HCT116 (cell line): ENCODE results near the gene CPSF4L. TPM values are rescaled to one million over a fixed set of nuclear protein-coding genes. Genes with fewer than 3 reads are reported as not detected.
"Not testable (repeated sequence)": the region's sequence is repeated elsewhere in the genome, so short reads cannot be mapped to it uniquely, and the experiment has no call there.

Experiments
- ATAC-seq: fragments of 200-7000 bp; cut with Tn5 transposase; 2 replicates; pipeline ENCODE4 v1.9.1; 2020; ENCODE audit warnings: mild to moderate bottlenecking, moderate library complexity
- BruUV-seq: library from RNA; stranded (reverse); fragments of 400-500 nt; replicated peaks from 2 replicates; lab custom pipeline; 2021; lab: Mats Ljungman, UMichigan
- CTCF ChIA-PET: fragments of 300-600 bp; sonication (Branson Sonifier 250); formaldehyde crosslinking; loops from one replicate; lab custom pipeline; 2021; ENCODE audit warnings: antibody characterized with exemption; lab: Charles Lee
- POLR2A ChIA-PET: fragments of 300-600, 350-600 bp; sonication (Branson Sonifier 250); formaldehyde crosslinking; loops from one replicate; lab custom pipeline; 2021; ENCODE audit warnings: antibody characterized with exemption; lab: Charles Lee
- RAD21 ChIA-PET, 2 experiments: fragments of 300-600 bp; sonication (Branson Sonifier 250); formaldehyde crosslinking; loops; one replicate each; lab custom pipeline; 2023; ENCODE audit warnings: low total read pairs in 2 of 2; ENCODE audit not compliant: uncharacterized antibody in 2 of 2, unreplicated experiment in 2 of 2, low non-redundant PET in 1 of 2; lab: Charles Lee
- DNase-seq: peaks from one replicate; pipeline ENCODE4 v3.0.0-alpha.2; 2010; ENCODE audit warnings: low read depth, low spot score
- H2AFZ ChIP-seq: fragments of 200-600 bp; shearing (Covaris generic), sonication (generic); 2 replicates; pipeline ENCODE4 v1.6.1; 2017; ENCODE audit warnings: low read depth, mixed run types, mixed read lengths, antibody characterized with exemption, low read length; ENCODE audit not compliant: poor library complexity, severe bottlenecking
- H3K27ac ChIP-seq: 2 replicates; pipeline ENCODE4 v1.5.1; 2012; ENCODE audit warnings: low read depth, low read length
- H3K27me3 ChIP-seq: fragments of 200-600 bp; sonication (generic); 2 replicates; pipeline ENCODE4 v1.6.1; 2016; ENCODE audit warnings: mixed run types, low read length, mixed read lengths; ENCODE audit not compliant: insufficient read depth
- H3K36me3 ChIP-seq, 2 experiments: fragments of 200-500 bp in 1 of 2; fragments of 200-600 bp in 1 of 2; sonication (Bioruptor generic) in 1 of 2; sonication (generic) in 1 of 2; 2 replicates each; pipeline versions ENCODE4 v1.5.1 to v1.6.1; 2014 to 2016; ENCODE audit warnings: low read length in 2 of 2, inconsistent platforms in 1 of 2, mixed read lengths in 1 of 2, mixed run types in 1 of 2; ENCODE audit not compliant: insufficient read depth in 2 of 2, control insufficient read depth in 1 of 2
- H3K4me1 ChIP-seq, 2 experiments: fragments of 200-600 bp in 1 of 2; sonication (generic) in 1 of 2; 2 replicates each; pipeline versions ENCODE4 v1.5.1 to v1.6.1; 2012 to 2017; ENCODE audit warnings: low read length in 2 of 2, inconsistent platforms in 1 of 2, mild to moderate bottlenecking in 1 of 2, mixed read lengths in 1 of 2, mixed run types in 1 of 2, moderate library complexity in 1 of 2; ENCODE audit not compliant: insufficient read depth in 2 of 2, control insufficient read depth in 1 of 2
- H3K4me2 ChIP-seq: fragments of 200-600 bp; sonication (generic); 2 replicates; pipeline ENCODE4 v1.6.1; 2017; ENCODE audit warnings: mixed run types, low read length, mixed read lengths
- H3K4me3 ChIP-seq, 2 experiments: fragments of 200-600 bp in 1 of 2; sonication (generic) in 1 of 2; replicated peaks in 1 of 2; 2 replicates each; pipeline ENCODE4 v1.5.1; 2011 to 2016; ENCODE audit warnings: low read length in 2 of 2, control low read depth in 1 of 2, low read depth in 1 of 2, mild to moderate bottlenecking in 1 of 2, mixed read lengths in 1 of 2, mixed run types in 1 of 2
- H3K79me2 ChIP-seq: fragments of 200-600 bp; sonication (generic); 2 replicates; pipeline ENCODE4 v1.6.1; 2017; ENCODE audit warnings: mild to moderate bottlenecking, mixed run types, low read length, moderate library complexity, mixed read lengths; ENCODE audit not compliant: insufficient read depth
- H3K9ac ChIP-seq: fragments of 200-600 bp; sonication (generic); 2 replicates; pipeline ENCODE4 v1.6.1; 2016; ENCODE audit warnings: low read length, mixed read lengths
- H3K9me2 ChIP-seq: fragments of 200-600 bp; sonication (generic), shearing (Covaris generic); 2 replicates; pipeline ENCODE4 v1.6.1; 2017; ENCODE audit warnings: mixed run types, mild to moderate bottlenecking, moderate library complexity; ENCODE audit not compliant: insufficient read depth
- H3K9me3 ChIP-seq, 2 experiments: fragments of 200-500 bp in 1 of 2; fragments of 200-600 bp in 1 of 2; sonication (Bioruptor generic) in 1 of 2; sonication (generic) in 1 of 2; 2 replicates each; pipeline ENCODE4 v1.6.1; 2014 to 2017; ENCODE audit warnings: low read length in 2 of 2, mixed read lengths in 2 of 2, inconsistent platforms in 1 of 2, low read depth in 1 of 2, mild to moderate bottlenecking in 1 of 2, mixed run types in 1 of 2, moderate library complexity in 1 of 2; ENCODE audit not compliant: control insufficient read depth in 1 of 2, insufficient read depth in 1 of 2
- H4K20me1 ChIP-seq: fragments of 200-600 bp; sonication (generic), shearing (Covaris generic); 2 replicates; pipeline ENCODE4 v1.6.1; 2017; ENCODE audit warnings: mixed run types, mild to moderate bottlenecking, moderate library complexity; ENCODE audit not compliant: insufficient read depth
- ATF3 ChIP-seq: IDR thresholded peaks from 2 replicates; pipeline ENCODE4 v1.6.1; 2012
- CEBPB ChIP-seq: IDR thresholded peaks from 2 replicates; pipeline ENCODE4 v1.6.1; 2012; ENCODE audit warnings: low read depth
- ELF1 ChIP-seq: IDR thresholded peaks from 2 replicates; pipeline ENCODE4 v1.6.1; 2012; ENCODE audit warnings: low read depth, borderline replicate concordance
- EZH2phosphoT487 ChIP-seq: fragments of 200-600 bp; IDR thresholded peaks from 2 replicates; pipeline ENCODE4 v1.6.1; 2018; ENCODE audit warnings: antibody characterized with exemption, borderline replicate concordance
- JUND ChIP-seq: IDR thresholded peaks from 2 replicates; pipeline ENCODE4 v1.6.1; 2012
- POLR2A ChIP-seq: IDR thresholded peaks from 2 replicates; pipeline ENCODE4 v1.7.0; 2011; ENCODE audit warnings: borderline replicate concordance; ENCODE audit not compliant: insufficient read depth, insufficient read length; ENCODE audit errors: extremely low read depth
- POLR2AphosphoS5 ChIP-seq: IDR thresholded peaks from 2 replicates; pipeline ENCODE4 v1.6.1; 2011; ENCODE audit warnings: mild to moderate bottlenecking, low read depth, low read length, moderate library complexity
- RAD21 ChIP-seq: IDR thresholded peaks from 2 replicates; pipeline ENCODE4 v1.6.1; 2012; ENCODE audit warnings: low read depth, mild to moderate bottlenecking
- REST ChIP-seq: IDR thresholded peaks from 2 replicates; pipeline ENCODE4 v1.6.1; 2012; ENCODE audit warnings: low read depth
- SIN3A ChIP-seq: IDR thresholded peaks from 2 replicates; pipeline ENCODE4 v1.6.1; 2012; ENCODE audit warnings: low read depth
- ZBTB33 ChIP-seq: IDR thresholded peaks from 2 replicates; pipeline ENCODE4 v1.6.1; 2011; ENCODE audit warnings: mild to moderate bottlenecking, low read length, moderate library complexity; ENCODE audit not compliant: insufficient replicate concordance; ENCODE audit errors: extremely low read depth
- ZFX ChIP-seq: fragments of 450-650 bp; IDR thresholded peaks from 2 replicates; pipeline ENCODE4 v1.6.1; 2017
- ZNF274 ChIP-seq: fragments of 200-500 bp; sonication (Bioruptor generic); IDR thresholded peaks from 2 replicates; pipeline ENCODE4 v1.6.1; 2014; ENCODE audit warnings: mild to moderate bottlenecking, low read depth, low read length, inconsistent platforms
- intact Hi-C: fragments of 100-400 bp; cut with micrococcal nuclease; formaldehyde crosslinking; loops from 2 replicates; pipeline ENCODE4 v1.10.0; 2022
- total RNA-seq: library from RNA; stranded (reverse); gene quantifications from one replicate; pipeline ENCODE4 v1.2.1, GENCODE V29; 2021; ENCODE audit not compliant: unreplicated experiment

Gene CPSF4L
- total RNA-seq, 1 experiment from 2014 or later, result not detected

- H3K4me3 ChIP-seq, H3K9me3 ChIP-seq, H4K20me1 ChIP-seq, H3K36me3 ChIP-seq, H3K27ac ChIP-seq, intact Hi-C loops, H3K79me2 ChIP-seq, H3K27me3 ChIP-seq, H3K4me2 ChIP-seq, BruUV-seq, CTCF ChIA-PET, H2AFZ ChIP-seq, ATAC-seq, H3K9ac ChIP-seq, DNase-seq, RAD21 ChIA-PET, H3K9me2 ChIP-seq, POLR2A ChIA-PET: not testable (repeated sequence)
- H3K4me1 ChIP-seq, result peaks cover 2 to 11% of the 10 kb centered on the region in 2 experiments; a peak in 2 of 4 replicates
Observed at GRCh38 chr17:73264448-73264847, 2.8 kb upstream of the CPSF4L start.

GRCh38 chr17:73262676-73263642 is 1.3 kb upstream of the CPSF4L start:
- Histone ChIP-seq H3K4me2 (no peak overlapping the region), H3K27ac (no peak overlapping the region), H4K20me1 (no peaks in the 10 kb centered on the region), H3K79me2 (no peaks in the 10 kb centered on the region), H3K9me3 (no peaks in the 10 kb centered on the region), H3K9ac (no peak overlapping the region), H3K4me3 (no peak overlapping the region), H3K9me2 (no peaks in the 10 kb centered on the region), H3K27me3 (no peaks in the 10 kb centered on the region), H2AFZ (no peak overlapping the region), H3K36me3 (no peaks in the 10 kb centered on the region), H3K4me1 (peaks cover 2 to 5% of the 10 kb centered on the region in 2 experiments; a peak in 2 of 4 replicates)
- DNase-seq, result no peak
- ChIA-PET POLR2A (no interaction called here), CTCF (interaction anchor here (4.1 kb wide), 1 partner anchor 107 kb away, joined by 19 read pairs; no protein-coding TSS in a partner anchor), RAD21 (interaction anchor here in 1 of 2 experiments (0.7 kb wide), 1 partner anchor 1169 kb away, joined by 5 read pairs; no protein-coding TSS in a partner anchor)
- no TSS peak for BruUV-seq
- ATAC-seq, result no peak
- intact Hi-C loops, result no loop called here
- TF ChIP-seq REST, result no peak
- no peak for TF ChIP-seq ZBTB33
- TF ChIP-seq RAD21, result no peak
- TF ChIP-seq POLR2AphosphoS5, result no peak
- TF ChIP-seq EZH2phosphoT487, result no peak
- no peak for TF ChIP-seq SIN3A
- no peak for TF ChIP-seq ELF1
- TF ChIP-seq POLR2A, result no peak
- no peak for TF ChIP-seq ATF3
- TF ChIP-seq ZNF274, result no peak
- TF ChIP-seq ZFX, result no peak
- no peak for TF ChIP-seq JUND
- TF ChIP-seq CEBPB, result no peak
